A172 (cell line): ENCODE measurements around the gene TMEM178A. TPM values are rescaled to one million over a fixed set of nuclear protein-coding genes. Genes with fewer than 3 reads are reported as not detected.
"Not testable (repeated sequence)": the region's sequence is repeated elsewhere in the genome, so short reads cannot be mapped to it uniquely, and the experiment has no call there.

ENCODE experiments used
- DNase-seq: peaks from one replicate; pipeline ENCODE4 v3.0.0-alpha.2; 2015; ENCODE audit warnings: low spot score
- total RNA-seq: library from RNA; depleted of rRNA; stranded (reverse); fragments of >200 nt; shearing (Covaris generic); gene quantifications from 2 replicates; pipeline ENCODE4 v1.2.3, GENCODE V29; 2014

The TMEM178A gene
- total RNA-seq, 1 experiment from 2014 or later: not detected

- DNase-seq: no peak
Measured at GRCh38 chr2:39648580-39648979, 17.1 kb upstream of the TMEM178A start.

GRCh38 chr2:39649511-39649910, 16.2 kb upstream of the TMEM178A start:
- DNase-seq: no peak

- no peak for DNase-seq
Measured at GRCh38 chr2:39650468-39650867, 15.2 kb upstream of the TMEM178A start.

GRCh38 chr2:39656215-39656614, 9.5 kb upstream of the TMEM178A start:
- not testable (repeated sequence) for DNase-seq

GRCh38 chr2:39657287-39657937, 8.3 kb upstream of the TMEM178A start:
- DNase-seq: no peak

- no peak for DNase-seq
Measured at GRCh38 chr2:39658371-39658770, 7.3 kb upstream of the TMEM178A start.

GRCh38 chr2:39659765-39660611, 5.7 kb upstream of the TMEM178A start:
- DNase-seq: peak; percentile 11

- peak; percentile 66 for DNase-seq
Measured at GRCh38 chr2:39660612-39661236, 5.0 kb upstream of the TMEM178A start.

GRCh38 chr2:39661826-39662225, 3.9 kb upstream of the TMEM178A start:
- DNase-seq: no peak

GRCh38 chr2:39663187-39663930, 2.4 kb upstream of the TMEM178A start:
- DNase-seq: no peak

- no peak for DNase-seq
Measured at GRCh38 chr2:39664232-39664887, 1.4 kb upstream of the TMEM178A start.

- DNase-seq: no peak
Measured at GRCh38 chr2:39664888-39665591, 677 bp upstream of the TMEM178A start.

- DNase-seq: no peak
Measured at GRCh38 chr2:39666491-39667101, 879 bp downstream of the TMEM178A start.

GRCh38 chr2:39667104-39667885, 1.6 kb downstream of the TMEM178A start:
- no peak for DNase-seq

GRCh38 chr2:39667886-39668276, 2.2 kb downstream of the TMEM178A start:
- DNase-seq: no peak

- DNase-seq: no peak
Measured at GRCh38 chr2:39668576-39669080, 2.9 kb downstream of the TMEM178A start.

GRCh38 chr2:39671604-39672003, 5.9 kb downstream of the TMEM178A start:
- DNase-seq: no peak

- DNase-seq: no peak
Measured at GRCh38 chr2:39673018-39673417, 7.3 kb downstream of the TMEM178A start.

- no peak for DNase-seq
Measured at GRCh38 chr2:39676342-39676741, 10.6 kb downstream of the TMEM178A start.
